Lung (tissue), 12 donors: Measurements from ENCODE around the gene SMCHD1. TPM values are rescaled to one million over a fixed set of nuclear protein-coding genes. Genes with fewer than 3 reads are reported as not detected.

ENCODE experiments used
- ATAC-seq: fragments of 200-7000 bp; cut with Tn5 transposase; one replicate; pipeline ENCODE4 v1.9.1; 2020; ENCODE audit warnings: moderate number of reproducible peaks; ENCODE audit not compliant: insufficient read depth, low FRiP score
- DNase-seq, 3 donors: peaks; one replicate each; pipeline ENCODE4 v3.0.0-alpha.2; 2013 to 2017
- H3K27ac ChIP-seq, 2 donors: one replicate each; pipeline ENCODE4 v1.5.1; 2013; ENCODE audit warnings: mild to moderate bottlenecking in 2 of 2, moderate library complexity in 2 of 2, control low read depth in 1 of 2, inconsistent platforms in 1 of 2, low read depth in 1 of 2, low read length in 1 of 2
- H3K27me3 ChIP-seq, 3 donors: one replicate each; pipeline ENCODE4 v1.5.1; 2013; ENCODE audit warnings: low read length in 2 of 3; ENCODE audit not compliant: control insufficient read depth in 3 of 3, insufficient read depth in 3 of 3
- H3K36me3 ChIP-seq, 4 donors: one replicate each; pipeline ENCODE4 v1.5.1; 2013; ENCODE audit warnings: low read length in 4 of 4, mild to moderate bottlenecking in 1 of 4, moderate library complexity in 1 of 4; ENCODE audit not compliant: control insufficient read depth in 4 of 4, insufficient read depth in 4 of 4
- H3K4me1 ChIP-seq, 5 donors: one replicate each; pipeline ENCODE4 v1.5.1; 2013; ENCODE audit warnings: low read length in 5 of 5, mild to moderate bottlenecking in 2 of 5, moderate library complexity in 1 of 5; ENCODE audit not compliant: control insufficient read depth in 5 of 5, insufficient read depth in 5 of 5
- H3K4me3 ChIP-seq: one replicate; pipeline ENCODE4 v1.5.1; 2013; ENCODE audit warnings: mild to moderate bottlenecking, control low read depth, moderate library complexity
- H3K9ac ChIP-seq, 2 donors: one replicate each; pipeline ENCODE4 v1.5.1; 2013; ENCODE audit warnings: low read length in 2 of 2, control low read depth in 1 of 2; ENCODE audit not compliant: insufficient read depth in 1 of 2
- H3K9me3 ChIP-seq, 4 donors: one replicate each; pipeline ENCODE4 v1.5.1; 2013; ENCODE audit warnings: low read length in 3 of 4, mild to moderate bottlenecking in 1 of 4, moderate library complexity in 1 of 4; ENCODE audit not compliant: control insufficient read depth in 4 of 4, insufficient read depth in 3 of 4
- CTCF ChIP-seq: IDR thresholded peaks from 2 replicates; pipeline ENCODE4 v1.5.1; 2012; ENCODE audit warnings: mild to moderate bottlenecking; ENCODE audit errors: control extremely low read depth, extremely low read depth
- WGBS, 2 donors: extraction: QIAGEN DNeasy Blood & Tissue Kit; methylation state at CpG; one replicate each; pipeline ENCODE4 v1.1.7; 2013; 5-methylcytosine and 5-hydroxymethylcytosine counted together
- polyA plus RNA-seq, 2 donors: library from polyadenylated mRNA; stranded (reverse); fragments of 200-250 nt; gene quantifications; one replicate each; pipeline ENCODE4 v1.2.1, GENCODE V29; 2013
- total RNA-seq, 2 donors: library from RNA; depleted of rRNA in 1 of 2; stranded (reverse); fragments of >200 nt in 1 of 2; gene quantifications; one replicate each; pipeline ENCODE4 v1.2.1, GENCODE V29; 2014 to 2021
- donor health status: control.
- donor health status: control.
- donor health status: Bipolar disorder and iron deficiency.
- donor health status: healthy.
- donor health status: DM: yes; HTN: yes; CAD: no.

The SMCHD1 gene
- total and polyA plus RNA-seq, 4 donors: 7.3 to 179 (median 31.4) TPM

- Histone ChIP-seq H3K9ac (no peak overlapping the region), H3K9me3 (peaks cover 0 to 2% (median 0%) of the 10 kb centered on the region in 4 donors), H3K4me3 (no peak overlapping the region), H3K4me1 (peaks cover 0 to 2% (median 0%) of the 10 kb centered on the region in 5 donors), H3K27ac (no peak overlapping the region), H3K27me3 (no peaks in the 10 kb centered on the region), H3K36me3 (peaks cover 2 to 27% (median 7%) of the 10 kb centered on the region in 4 donors)
- no peak for TF ChIP-seq CTCF
- WGBS, 2 donors: 98% methylated on average over 3 of the region's 3 CpGs
- no peak for ATAC-seq
- peak in 2 of 3 donors; percentile 5 to 12 for DNase-seq
Observed at GRCh38 chr18:2686349-2686968, 30.9 kb downstream of the SMCHD1 start.

DNA sequence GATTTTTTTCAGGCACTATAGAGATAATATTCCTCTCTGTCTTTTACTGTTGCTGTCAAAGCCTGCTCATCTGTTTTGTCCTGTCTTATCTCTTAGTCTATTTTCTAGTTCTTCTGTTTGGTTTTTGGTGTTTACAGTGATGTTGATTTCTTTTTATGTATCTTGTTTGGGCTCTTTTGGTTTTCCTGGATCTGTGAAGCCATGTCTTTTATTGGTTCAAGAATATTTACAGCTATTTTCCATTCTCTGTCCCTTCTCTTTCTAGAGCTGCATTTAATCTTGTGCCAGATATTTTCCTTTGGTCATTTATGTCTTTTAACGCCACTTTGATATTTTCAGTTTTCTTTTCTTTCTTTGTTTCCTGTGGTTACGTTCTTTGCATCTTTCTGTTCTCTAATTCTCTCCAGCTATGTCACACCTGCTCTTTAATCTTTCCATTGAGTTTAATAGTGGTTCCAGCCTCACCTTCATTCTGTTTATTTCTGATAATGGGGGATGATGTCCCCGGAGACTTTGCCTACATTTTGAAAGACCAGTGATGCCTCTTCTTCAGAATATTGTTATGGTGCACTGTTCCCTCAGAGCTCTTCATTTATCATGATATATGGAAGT is 32.0 kb downstream of the SMCHD1 start:
- DNase-seq (no peak), ATAC-seq (no peak)
- Histone ChIP-seq H3K36me3 (peaks cover 2 to 30% (median 13%) of the 10 kb centered on the region in 4 donors), H3K4me3 (no peak overlapping the region), H3K27me3 (no peaks in the 10 kb centered on the region), H3K4me1 (peaks cover 0 to 2% (median 0%) of the 10 kb centered on the region in 5 donors), H3K9me3 (peaks cover 0 to 2% (median 0%) of the 10 kb centered on the region in 4 donors), H3K27ac (no peak overlapping the region), H3K9ac (no peak overlapping the region)
- 87 to 90% methylated on average over 3 of the region's 3 CpGs for WGBS, 2 donors
- TF ChIP-seq CTCF: no peak

DNA sequence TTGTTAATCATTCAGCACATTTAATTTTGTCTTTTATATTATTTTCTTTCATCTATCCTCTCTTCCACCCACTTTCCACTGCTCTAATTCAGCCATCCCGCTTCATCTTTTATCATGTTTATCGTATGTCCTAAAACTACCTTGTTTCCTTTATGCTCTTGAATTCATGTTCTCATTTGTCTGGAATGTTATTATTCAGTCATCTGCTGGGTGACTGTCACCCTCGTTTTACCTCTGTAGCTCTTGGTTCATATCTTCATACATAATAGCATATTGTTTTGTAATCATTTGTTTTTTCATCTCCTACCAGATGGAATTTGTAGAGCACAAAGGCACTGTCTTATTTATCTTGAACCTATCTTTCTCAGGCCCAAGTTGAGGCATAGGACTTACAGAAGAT is 37.0 kb downstream of the SMCHD1 start:
- H3K36me3 ChIP-seq: peaks cover 6 to 21% (median 18%) of the 10 kb centered on the region in 4 donors
- no peak overlapping the region for H3K9ac ChIP-seq
- ATAC-seq (no peak), DNase-seq (no peak)
- TF ChIP-seq CTCF: no peak
- H3K4me3 ChIP-seq: no peak overlapping the region
- WGBS, 2 donors: 85% methylated on average over 3 of the region's 3 CpGs
- no peaks in the 10 kb centered on the region for H3K27me3 ChIP-seq
- H3K4me1 ChIP-seq: no peaks in the 10 kb centered on the region
- H3K9me3 ChIP-seq: no peaks in the 10 kb centered on the region
- H3K27ac ChIP-seq: no peak overlapping the region
